Limb (tissue), 2 donors: Measurements from ENCODE around the gene SEMA3A.

Source experiments
- DNase-seq, 2 donors: peaks; one replicate each; pipeline ENCODE4 v3.0.0-alpha.2; 2016; ENCODE audit errors: extremely low spot score in 2 of 2

The SEMA3A gene

GRCh38 chr7:83931968-83932367 lies 262.6 kb downstream of the SEMA3A start:
- no peak for DNase-seq

- DNase-seq = no peak
Observed at GRCh38 chr7:83930262-83930661, 264.3 kb downstream of the SEMA3A start.

DNA sequence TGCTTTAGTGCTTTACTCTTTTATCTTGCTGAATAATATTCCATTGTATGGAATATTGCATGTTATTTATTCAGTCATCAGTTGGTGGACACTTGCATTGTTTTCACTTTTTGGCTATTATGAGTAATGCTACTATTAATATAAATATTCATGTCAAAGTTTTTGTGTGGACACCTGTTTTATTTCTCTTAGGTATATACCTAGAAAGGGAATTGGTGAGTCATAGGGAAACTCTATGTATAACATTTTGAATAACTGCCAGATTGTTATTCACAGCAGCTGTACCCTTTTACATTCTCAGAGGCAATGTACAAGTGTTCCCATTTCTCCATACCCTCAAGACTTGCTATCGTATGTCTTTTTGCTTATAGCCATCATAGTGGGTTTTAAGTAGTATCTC lies 268.7 kb downstream of the SEMA3A start:
- DNase-seq = no peak

DNA sequence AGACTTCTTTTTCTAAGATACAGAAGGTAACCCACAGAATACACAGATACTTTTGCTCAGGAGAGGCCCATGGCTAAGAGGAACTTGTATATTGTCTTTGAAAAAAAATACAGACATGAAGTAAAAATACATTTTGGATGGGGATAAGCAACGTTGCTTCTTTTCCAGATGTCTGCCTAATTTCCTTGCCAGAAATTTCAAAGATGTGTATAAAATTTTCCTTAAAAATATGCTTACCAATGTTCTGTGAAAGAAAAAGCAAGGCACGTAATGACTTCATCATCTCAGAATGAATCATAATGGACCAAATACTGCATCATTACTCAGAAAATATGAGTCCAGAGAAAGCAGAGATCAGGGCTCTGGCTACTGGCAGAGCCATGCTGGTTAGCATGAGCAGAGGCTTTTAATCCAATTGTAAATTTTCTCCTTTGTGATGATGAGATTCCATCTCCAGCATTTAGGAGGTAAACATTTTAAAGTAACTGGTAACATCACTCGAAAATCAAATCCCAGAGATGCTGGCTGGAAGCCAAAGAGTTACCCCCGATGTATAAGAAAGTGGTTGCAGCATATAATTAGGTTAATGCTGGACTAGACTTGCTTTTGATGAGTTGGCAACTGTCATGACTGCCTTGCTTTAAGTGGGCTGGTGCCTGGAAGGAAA lies 272.5 kb downstream of the SEMA3A start:
- peak; percentile 50 to 80 for DNase-seq

DNA sequence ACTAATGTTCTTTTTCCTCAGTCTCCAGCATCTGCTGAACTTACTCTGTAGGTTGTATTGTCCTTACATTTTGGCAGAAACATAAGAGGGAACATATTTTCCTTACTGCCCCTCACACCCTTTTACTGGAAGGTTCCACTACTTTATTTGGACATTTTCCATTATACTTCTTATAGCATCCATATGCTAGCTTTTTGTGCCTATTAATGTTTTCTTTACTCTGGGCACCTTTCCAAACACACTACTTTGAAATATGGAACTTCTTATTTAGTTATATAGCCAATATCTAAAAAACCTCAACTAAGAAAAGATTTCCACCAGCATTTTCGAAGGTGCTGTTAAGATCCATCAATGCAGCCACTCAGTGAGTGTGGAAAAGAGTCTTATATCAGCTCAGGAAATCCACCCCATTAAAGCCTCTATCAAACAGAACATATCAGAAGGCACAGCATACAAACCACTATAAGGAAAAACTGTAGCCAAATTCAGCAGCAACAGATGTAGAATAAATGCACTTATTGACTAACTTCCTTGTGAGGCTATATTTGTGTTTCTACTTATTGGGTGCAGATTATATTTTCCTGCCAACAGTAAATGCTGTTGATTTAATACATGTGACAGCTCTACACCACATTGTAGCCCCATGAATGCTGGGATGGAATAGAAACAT lies 273.2 kb downstream of the SEMA3A start:
- DNase-seq = peak in 1 of 2 donors; percentile 86

DNA sequence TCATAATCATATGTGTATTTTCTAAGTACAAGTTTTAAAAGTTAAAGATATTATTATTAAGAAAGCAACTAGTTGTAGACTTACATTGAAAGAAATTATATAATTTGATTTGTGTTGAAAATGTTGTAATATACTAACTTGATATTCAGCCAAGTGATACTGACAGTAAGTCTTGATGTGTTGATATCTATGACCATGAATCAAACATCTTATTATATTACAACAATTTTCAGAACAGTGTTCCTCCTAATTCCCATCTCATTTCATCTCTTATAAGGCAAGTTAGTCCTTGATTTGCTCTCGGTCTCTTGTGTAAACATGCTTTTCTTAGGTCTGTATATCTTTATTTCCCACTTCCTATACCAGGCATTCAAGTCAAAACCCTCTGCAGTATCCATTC lies 276.4 kb downstream of the SEMA3A start:
- no peak for DNase-seq

GRCh38 chr7:83913174-83913573 lies 281.4 kb downstream of the SEMA3A start:
- no peak for DNase-seq

- no peak for DNase-seq
Observed at GRCh38 chr7:83908526-83908925, 286.1 kb downstream of the SEMA3A start.
